Jurkat, Clone E6-1 (cell line): ENCODE data around the gene RPL36AL.

Experiments used
- DNase-seq: peaks from one replicate; pipeline ENCODE4 v3.0.0-alpha.2; 2011; ENCODE audit warnings: low read depth, low spot score
- H3K4me3 ChIP-seq: 2 replicates; pipeline ENCODE4 v1.5.1; 2011; ENCODE audit warnings: mild to moderate bottlenecking, low read length, control low read depth, moderate library complexity

Gene RPL36AL

GRCh38 chr14:49584058-49584457 lies 36.4 kb downstream of the RPL36AL start:
- H3K4me3 ChIP-seq = peak overlapping the region; percentile 98

GRCh38 chr14:49583629-49584028 lies 36.8 kb downstream of the RPL36AL start:
- no peak overlapping the region for H3K4me3 ChIP-seq
- no peak for DNase-seq

More at GRCh38 chr14:49584058-49584457, 36.4 kb downstream of the RPL36AL start:
- no peak for DNase-seq

GRCh38 chr14:49582113-49582977 lies 38.1 kb downstream of the RPL36AL start:
- no peak overlapping the region for H3K4me3 ChIP-seq
- no peak for DNase-seq

- H3K4me3 ChIP-seq = no peak overlapping the region
- DNase-seq = no peak
Observed at GRCh38 chr14:49581209-49582112, 39.0 kb downstream of the RPL36AL start.

GRCh38 chr14:49579841-49580240 lies 40.6 kb downstream of the RPL36AL start:
- DNase-seq = no peak
- no peak overlapping the region for H3K4me3 ChIP-seq

GRCh38 chr14:49578141-49578540 lies 42.3 kb downstream of the RPL36AL start:
- H3K4me3 ChIP-seq = no peak overlapping the region
- no peak for DNase-seq

GRCh38 chr14:49574038-49574437 lies 46.4 kb downstream of the RPL36AL start:
- no peak overlapping the region for H3K4me3 ChIP-seq
- DNase-seq = no peak

- H3K4me3 ChIP-seq = no peak overlapping the region
- DNase-seq = no peak
Observed at GRCh38 chr14:49569281-49569680, 51.1 kb downstream of the RPL36AL start.
